Measurements from ENCODE around the gene ART5.
"Not testable (repeated sequence)": the region's sequence is repeated elsewhere in the genome, so short reads cannot be mapped to it uniquely, and the experiment has no call there.

The ART5 gene

DNA sequence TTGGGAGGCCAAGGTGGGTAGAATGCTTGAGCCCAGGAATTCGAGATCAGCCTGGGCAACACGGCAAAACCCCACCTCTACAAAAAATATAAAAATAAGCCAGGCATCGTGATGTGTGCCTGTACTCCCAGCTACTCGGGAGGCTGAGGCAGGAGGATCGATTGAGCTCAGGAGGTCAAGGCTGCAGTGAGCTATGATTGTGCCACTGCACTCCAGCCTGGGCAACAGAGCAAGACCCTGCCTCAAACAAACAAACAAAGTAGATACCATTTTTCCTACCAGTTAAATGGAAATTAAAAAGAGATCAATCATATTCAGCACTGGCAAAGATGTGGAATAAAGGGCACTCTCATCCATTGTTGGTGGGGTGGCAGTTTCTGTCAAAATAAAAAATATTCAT, 15.5 kb upstream of the ART5 start:
- not testable (repeated sequence) for DNase-seq (ENCODE audit: low spot score)

DNA sequence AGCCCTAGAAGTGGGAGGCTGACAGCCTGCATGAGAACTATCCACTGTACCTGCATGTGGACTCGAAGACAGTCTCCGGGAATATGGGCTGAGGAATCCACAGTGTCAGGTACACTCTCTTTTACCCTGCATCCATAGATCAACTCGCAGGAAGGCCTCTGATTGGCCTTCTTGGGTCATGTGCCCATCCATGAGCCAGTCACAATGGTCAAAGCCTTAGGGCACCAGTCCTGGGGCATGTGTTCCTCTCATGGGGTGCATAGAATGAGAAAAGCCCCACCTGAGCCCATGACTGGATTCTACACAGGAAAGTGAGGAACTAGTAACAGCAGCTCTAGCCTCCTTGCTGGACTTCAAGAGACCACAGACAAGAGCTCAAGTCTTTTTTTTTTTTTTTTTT, 13.8 kb upstream of the ART5 start:
- DNase-seq (ENCODE audit: low spot score): no peak

DNA sequence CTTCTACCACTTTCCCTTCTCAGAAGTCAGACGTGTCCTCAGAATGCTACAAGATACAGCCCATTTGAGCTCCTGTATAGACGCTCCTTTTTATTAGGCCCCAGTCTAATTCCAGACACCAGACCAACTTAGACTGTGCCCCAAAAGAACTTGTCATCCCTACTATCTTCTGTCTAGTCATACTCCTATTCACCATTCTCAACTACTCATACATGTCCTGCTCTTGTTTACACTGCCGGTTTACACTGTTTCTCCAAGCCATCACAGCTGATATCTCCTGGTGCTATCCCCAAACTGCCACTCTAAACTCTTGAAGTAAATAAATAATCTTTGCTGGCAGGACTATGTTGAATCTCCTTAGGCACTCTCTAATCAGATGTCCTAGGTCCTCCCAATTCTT, 10.7 kb upstream of the ART5 start:
- not testable (repeated sequence) for DNase-seq (ENCODE audit: low spot score)

DNA sequence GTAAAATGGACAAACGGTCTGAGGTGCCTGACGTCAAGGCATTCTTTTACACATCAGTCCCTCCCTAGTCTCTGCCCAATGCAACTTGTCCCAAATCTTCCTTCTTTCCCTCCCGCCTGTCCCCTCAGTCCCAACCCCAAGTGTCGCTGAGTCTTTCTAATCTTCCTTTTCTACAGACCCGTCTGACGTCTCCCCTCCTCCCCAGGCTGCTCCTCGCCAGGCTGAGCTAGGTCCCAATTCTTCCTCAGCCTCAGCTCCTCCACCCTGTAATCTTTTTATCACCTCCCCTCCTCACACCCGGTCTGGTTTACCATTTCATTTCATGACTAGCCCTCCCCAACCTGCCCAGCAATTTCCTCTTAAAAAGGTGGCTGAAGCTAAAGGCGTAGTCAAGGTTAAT, 7.6 kb upstream of the ART5 start:
- DNase-seq (ENCODE audit: low spot score): not testable (repeated sequence)

DNA sequence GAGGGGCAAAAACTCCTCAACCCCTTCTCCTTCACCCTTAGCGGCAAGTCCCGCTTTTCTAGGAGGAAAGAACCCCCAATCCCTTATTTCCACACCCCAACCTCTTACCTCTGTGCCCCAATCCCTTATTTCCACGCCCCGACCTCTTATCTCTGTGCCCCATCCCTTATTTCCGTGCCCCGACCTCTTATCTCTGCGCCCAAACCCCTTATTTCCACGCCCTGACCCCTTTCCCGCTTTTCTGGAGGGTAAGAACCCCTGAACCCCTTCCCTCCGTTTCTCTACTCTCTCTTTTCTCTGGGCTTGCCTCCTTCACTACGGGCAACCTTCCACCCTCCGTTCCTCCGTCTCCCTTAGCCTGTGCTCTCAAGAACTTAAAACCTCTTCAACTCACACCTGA, 7.1 kb upstream of the ART5 start:
- DNase-seq (ENCODE audit: low spot score): not testable (repeated sequence)

DNA sequence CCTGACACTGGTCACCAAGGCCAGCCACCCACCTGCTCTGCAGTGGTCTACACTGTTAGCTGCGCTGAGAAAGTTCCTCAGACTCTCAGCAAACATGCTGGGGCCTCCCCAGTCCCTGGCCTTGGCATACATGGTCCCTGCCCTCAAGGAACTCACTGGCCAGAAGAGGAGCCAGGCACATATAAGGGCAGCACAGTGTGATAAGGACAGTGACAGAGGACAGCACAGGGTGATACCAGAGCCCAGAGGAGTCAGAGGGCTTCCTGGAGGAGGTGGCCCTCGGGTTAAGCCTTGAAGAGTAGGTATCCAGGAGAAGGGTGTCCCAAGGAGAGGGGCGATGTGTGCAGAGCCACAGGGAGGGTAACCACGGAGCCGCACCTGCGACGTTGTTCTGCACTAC, 3.8 kb upstream of the ART5 start:
- DNase-seq (ENCODE audit: low spot score): no peak

DNA sequence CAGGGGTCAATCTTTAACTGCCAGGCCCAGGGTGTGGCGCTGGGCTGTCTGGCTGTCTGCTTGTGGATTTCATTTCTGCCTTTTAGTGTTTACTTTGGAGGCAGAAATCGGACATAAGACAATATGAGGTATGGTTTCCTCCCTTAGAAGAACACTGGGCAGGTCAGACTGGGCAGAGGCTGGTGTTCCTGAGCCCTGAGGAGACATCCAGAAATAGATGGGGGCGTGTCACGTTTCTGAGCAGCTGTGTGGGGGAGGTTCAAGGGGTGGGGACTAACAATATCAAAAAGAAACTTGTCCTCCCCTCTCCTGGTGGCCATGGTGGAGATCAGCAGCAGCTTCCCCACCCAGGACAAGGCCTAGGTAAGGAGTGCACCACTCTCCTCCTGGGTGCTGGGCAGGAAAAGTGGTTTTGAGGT, 3.0 kb upstream of the ART5 start, which contains the start of gene ART1:
TSS of gene ART1 (plus strand) at position 312 of the 419 bp plus-strand sequence. CDS start 14,086 bp downstream, outside the sequence.
- DNase-seq (ENCODE audit: low spot score): peak; percentile 1

DNA sequence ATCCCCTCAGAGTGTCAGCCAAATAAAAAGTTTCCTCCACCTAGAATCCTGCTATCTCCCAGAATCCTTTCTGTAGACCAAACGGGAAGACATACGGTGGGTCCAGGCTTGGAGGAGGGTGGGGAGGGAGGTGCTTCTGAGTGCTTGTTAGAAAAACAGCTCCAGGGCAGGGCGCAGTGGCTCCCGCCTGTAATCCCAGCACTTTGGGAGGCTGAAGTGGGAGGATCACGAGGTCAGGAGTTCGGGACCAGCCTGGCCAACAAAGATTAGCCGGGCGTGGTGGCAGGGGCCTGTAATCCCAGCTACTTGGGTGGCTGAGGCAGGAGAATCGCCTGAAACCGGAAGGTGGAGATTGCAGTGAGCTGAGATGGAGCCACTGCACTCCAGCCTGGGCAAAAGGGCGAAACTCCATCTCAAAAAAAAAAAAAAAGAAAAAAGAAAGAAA, 1.3 kb upstream of the ART5 start:
- DNase-seq (ENCODE audit: low spot score): not testable (repeated sequence)

DNA sequence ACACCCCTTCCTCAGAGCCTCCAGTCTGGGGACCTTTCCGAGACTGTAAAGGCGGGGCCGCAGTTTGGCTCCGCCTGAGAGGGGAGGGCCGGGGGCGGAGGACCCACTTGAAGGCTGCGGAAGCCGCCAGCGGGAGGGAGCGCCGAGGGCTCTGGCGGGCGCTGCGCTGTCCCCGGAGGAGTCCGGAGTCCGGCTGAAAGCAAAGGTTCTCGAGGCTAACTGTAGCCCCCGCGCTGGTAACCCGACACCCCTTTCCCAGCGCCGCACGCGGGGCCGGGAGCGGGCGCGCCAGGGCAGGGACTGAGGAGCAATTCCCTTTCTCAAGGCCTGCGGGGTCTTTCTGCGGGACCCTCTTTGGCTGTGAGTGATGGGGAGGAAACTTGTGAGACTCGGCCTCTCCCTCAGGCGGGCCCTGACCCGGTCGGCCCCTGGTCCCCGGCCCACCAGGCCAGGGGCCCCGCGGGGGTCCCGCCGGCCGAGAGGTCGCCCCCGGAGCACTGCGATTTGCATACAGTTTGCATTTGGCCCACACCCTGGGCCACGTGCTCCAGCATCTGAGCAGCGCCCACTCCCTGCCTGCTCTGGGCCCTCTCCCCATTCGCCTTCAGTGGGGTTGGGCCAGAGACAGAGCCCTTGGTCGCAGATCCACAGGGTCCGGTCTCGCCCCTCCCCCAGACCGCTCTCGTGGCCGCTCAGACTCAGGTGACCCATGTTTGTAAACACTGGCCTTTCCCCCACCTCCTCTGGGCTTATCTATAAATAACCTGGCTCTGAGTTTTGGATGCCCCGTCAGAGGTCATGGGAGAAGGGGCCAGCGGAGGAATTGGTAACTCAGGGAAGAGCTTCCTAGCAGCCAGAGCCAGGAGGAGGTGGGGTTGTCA, 519 bp upstream of the ART5 start:
- DNase-seq (ENCODE audit: low spot score): peak; percentile 81

DNA sequence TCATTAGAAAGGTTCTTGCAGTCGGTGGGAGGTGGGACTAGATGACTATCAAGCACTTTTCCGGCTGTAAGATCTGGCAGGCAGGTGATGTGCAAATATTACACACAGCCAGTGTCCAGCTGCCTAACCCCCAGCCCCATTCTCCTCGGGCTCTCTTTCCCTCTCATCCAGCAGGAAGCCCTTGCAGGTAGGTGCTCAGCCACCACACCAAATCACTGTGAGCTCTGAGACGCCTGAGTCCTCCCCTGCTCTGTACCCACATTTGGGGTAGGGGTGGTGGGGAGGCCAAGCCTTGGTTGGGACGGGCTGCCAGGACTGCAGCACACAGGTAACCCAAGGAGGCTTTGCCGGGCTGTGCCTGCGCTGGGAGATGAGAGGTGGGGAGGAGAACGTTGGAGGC, 601 bp downstream of the ART5 start:
- DNase-seq (ENCODE audit: low spot score): no peak

DNA sequence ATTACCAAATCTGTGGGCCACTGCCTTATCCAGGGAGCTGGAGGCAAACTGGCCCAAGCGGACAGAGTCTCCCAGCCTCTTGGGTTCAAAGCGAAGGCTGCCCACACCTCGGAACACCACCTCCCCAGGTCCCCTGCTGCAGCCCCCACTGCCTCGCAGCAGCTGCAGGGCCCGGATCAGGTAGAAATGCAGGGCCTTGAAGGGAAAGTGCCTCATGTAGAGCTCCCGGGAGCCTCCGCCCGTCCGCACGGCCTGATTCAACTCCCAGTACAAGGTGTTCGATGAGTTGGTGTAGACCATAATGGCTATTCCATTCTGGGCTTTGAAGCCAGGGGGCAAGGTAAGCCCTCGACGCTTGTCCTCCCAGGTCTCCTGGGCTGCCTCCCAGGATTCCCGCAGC, 2.0 kb downstream of the ART5 start:
- no peak for DNase-seq (ENCODE audit: low spot score)

DNA sequence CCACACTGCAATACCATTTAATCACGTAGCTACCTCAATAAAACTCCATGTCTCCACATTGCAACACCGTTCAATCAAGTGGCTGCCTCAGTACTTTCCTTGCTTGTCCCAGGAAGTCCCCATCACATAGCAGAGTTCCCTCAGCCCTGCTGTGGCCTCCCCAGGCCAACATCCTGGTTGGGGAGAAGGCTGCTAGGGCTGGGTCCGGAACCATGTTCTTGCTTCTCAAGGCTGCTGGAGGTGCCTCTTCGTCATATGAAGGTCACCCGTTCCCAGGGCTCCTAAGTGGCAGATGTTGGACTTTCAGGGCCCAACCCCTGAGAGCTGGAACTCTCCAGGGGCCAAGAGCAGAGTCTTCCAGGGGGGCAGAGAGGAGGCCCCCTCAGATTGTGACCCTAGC, 3.3 kb downstream of the ART5 start:
- no peak for DNase-seq (ENCODE audit: low spot score)

DNA sequence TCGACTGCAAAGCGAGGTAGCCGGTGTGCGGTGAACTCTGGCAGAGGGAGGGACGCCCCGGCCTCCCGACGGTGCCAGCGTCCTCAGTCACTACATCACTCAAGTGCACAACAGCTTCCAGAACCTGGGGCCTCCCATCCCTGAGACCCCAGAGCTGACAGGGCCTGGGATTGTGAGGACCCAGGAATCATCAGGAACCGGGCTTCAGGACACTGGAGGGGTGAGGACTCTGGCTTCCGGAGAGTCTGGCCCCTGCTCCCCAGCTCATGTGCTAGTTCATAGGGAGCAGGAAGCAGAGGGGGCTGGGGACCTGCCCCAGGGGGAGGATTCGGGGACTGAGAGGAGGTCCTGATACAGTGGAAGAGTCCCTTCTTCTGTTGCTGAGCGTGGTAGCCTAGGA, 4.6 kb downstream of the ART5 start:
- no peak for DNase-seq (ENCODE audit: low spot score)

DNA sequence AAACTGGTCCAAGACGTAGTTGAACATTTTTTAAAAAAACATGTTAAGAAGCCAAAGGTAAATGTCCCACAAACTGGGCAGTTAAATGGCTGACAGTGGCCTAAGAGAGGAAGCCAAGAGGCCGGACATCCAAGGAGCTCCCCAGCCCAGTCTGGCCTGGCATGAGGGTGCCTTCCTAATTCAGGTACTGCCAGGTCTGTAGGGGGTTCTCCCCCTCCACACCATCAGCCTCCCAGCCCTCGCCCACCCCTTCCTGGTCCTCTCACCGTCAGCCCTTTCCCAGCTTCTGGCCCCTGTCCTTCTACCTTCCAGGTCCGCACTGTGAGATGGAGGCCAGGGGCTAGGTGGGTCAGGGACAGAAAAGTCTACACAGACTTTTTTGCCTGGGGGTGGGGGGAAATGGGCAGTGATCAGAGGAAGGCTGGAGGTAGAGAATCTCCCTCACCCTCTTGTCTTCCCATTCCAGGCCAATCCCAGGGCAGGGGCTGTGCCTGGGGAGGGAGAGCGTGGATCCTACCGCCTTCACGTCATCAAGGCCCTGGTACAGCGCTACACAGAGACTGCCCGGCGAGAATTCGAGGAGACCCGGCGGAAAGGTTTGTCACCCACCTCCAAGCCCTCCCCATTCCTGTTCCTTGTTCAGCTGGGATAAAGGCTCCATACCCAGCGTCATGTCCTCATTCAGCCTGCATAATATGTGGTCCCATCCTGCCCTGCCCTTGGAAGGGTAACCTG, 6.0 kb downstream of the ART5 start:
- no peak for DNase-seq (ENCODE audit: low spot score)

DNA sequence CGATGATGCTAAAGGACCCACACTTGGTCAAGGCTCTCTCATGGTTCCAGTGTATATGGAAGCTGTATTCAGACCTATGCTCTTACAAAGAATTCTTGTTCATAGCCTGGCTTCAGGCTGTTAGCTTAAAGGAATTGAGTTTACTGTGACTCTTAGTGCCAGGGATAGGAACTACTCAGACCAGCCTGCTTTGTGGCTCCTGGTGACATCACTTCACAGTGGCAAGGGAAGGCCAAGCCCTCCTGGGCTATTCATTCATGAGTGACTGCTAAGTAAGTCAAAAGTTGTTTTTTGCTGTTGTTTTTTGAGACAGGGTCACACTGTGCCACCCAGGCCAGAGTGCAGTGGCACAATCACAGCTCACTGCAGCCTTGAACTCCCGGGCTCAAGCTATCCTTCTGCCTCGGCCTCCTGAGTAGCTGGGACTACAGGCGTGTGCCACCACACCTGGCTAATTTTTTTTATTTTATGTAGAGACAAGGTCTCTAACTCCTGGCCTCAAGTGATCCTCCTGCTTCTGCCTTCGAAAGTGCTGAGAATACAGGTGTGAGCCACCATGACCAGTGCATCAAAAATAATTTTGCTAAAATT, 9.6 kb downstream of the ART5 start:
- DNase-seq (ENCODE audit: low spot score): no peak

DNA sequence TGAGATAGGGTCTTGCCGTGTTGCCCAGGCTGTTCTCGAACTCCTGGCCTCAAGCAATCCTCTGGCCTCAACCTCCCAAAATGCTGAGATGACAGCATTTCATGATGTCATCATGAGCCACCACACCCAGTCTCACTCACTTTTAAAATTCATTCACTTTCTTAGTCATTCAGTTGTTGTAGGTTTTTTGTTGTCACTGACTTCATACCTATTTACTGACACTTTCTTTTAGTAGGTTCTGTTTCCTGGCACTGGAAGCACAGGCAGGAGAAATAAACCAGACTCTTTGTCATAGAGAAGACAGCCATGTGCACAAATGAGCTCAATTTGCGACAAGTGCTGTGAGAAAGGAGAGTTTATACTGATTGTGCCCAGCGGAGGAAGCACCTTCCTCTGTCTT, 10.5 kb downstream of the ART5 start:
- DNase-seq (ENCODE audit: low spot score): no peak

DNA sequence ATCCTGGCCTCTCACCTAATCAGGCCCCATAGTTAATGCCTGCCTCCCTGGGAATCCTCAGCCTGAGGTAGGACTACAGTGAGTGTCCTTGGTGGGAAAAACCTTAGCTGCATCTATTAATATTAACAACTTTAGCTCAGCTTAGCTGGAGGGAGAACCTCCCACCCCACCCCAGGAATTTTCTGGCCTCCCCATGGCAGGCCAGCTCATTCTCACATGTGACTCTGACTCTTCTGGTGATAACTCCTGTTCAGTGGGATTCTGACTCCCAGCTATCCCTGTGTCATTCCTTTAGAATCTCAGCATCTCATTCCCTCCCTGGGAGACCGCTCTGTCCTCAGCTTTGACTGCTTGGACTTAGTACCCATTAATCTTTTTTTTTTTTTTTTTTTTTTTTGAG, 14.5 kb downstream of the ART5 start:
- no peak for DNase-seq (ENCODE audit: low spot score)

DNA sequence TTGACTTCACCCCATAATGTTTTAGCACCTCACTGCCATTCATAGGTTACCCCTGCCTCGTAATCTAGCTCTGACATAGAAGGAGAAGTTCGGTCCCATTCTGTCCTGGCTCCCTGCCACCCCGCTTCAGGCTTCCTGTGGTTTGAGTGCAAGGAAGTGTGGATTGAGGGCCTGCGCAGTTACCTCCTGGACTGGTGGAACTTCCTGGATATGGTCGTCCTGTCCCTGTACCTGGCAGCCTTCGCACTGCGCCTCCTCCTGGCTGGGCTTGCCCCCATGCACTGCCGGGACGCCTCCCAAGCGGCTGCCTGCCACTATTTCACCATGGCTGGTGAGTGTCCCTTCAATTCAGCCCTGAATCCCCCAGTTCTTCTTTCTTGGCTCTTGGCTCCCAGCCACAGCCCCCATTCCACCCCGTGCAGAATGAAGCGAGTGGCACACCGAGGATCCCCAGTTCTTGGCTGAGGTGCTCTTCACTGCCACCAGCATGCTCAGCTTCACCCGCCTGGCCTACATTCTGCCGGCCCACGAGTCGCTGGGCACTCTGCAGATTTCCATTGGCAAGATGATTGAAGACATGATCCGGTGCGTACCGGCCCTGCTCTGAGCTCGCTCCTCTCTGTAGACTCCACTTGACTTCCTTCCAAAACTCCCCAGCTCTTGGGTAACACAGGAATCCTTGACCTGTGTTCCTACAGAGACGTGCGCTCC, 15.4 kb downstream of the ART5 start:
- DNase-seq (ENCODE audit: low spot score): no peak

DNA sequence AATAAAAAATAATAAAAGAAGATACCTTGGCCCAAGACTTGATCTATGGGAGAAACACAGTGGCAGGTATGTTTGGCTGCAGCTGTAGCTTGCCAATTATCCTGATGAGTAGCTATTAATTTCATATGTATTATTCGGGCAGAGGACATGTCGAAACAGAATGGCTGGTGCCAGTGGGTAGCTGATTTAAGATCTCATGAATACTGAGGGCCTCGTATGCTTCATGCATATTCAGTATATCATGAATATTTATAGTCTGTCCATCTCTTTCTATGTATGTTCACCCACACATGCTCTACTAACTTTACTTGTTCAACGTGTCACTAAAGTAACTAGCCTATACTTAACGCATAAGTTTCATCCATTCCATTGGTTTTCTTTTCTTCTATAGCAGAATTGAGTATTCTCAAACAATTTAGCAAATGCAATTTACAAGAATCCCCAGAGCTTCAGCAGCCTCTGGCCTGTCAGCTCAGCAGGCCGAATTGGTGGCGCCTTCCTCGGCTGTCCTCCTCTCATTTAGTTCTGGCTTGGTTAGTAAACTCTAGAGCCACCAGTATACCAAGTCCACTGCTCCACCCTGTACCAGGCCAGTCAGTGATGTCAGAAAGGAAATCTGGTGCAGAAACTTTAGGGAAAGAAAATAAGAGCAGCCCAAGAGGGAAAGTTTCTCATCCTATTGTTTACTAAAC, 17.9 kb downstream of the ART5 start:
- DNase-seq (ENCODE audit: low spot score): no peak

DNA sequence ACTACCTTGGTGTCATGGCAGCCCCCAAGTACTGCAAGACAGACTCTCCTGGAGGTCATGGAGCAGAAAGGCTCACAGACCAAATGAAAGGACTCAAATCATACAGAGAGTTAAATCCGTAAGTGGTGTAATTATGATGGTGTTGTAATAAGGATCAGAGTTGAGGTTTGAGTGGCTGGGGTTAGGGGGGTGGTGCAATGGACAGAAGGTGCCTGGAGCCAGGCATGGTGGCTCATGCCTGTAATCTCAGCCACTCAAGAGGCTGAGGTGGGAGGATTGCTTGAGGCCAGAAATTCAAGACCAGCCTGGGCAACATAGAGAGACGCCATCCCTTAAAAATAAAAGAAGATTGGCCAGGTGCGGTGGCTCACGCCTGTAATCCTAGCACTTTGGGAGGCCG, 18.7 kb downstream of the ART5 start:
- no peak for DNase-seq (ENCODE audit: low spot score)

DNA sequence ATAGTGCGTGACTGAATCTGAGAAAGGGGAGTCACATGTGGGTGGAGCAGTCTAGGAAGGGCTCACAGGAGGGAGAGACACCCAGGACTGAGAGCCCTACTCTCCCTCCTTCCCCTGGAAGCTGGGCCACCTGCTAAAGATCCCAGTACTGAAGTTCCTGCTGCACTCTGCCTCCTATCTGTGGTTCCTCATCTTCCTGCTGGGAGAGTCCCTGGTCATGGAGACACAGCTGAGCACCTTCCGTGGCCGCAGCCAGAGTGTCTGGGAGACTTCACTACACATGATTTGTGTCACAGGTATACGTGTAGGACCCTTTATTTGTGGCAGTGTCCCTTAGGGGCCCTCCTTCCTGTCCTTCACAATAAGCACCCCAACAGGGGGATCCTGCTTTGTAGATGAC, 19.3 kb downstream of the ART5 start:
- DNase-seq (ENCODE audit: low spot score): no peak

DNA sequence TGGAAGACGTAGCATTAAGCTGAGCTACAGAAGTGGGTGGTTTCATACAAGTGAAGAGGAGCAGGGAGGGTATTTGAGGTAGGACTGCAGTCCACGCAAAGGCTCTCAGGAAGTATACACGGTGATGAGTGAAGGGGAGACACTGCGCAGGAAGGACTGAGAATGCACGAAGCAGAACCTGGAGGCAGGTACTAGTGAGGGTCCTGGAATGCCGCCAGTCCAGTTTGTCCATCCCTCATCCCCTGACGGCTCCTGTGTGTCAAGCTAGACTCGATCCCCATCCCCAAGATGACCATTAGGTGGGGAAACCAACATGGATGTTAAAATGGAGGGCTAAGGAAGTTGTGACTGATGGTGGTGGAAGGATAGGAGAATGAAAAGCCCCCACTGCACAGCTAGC, 23.8 kb downstream of the ART5 start:
- DNase-seq (ENCODE audit: low spot score): no peak

Measured in LoVo (cell line).